K562 treated with DMSO at 1 percent for 24 hours (cell line): ENCODE measurements around the gene PLPPR3. TPM values are rescaled to one million over a fixed set of nuclear protein-coding genes. Genes with fewer than 3 reads are reported as not detected.

Experiments used
- total RNA-seq: library from RNA; unstranded; fragments of 300-600 nt; gene quantifications from 2 replicates; pipeline ENCODE4 v1.2.3, GENCODE V29; 2022; ENCODE audit warnings: low read depth; ENCODE audit not compliant: insufficient read depth

The PLPPR3 gene
- total RNA-seq: 26.9 and 33.9 TPM in 2 replicates

GRCh38 chr19:821825-822503 is at the start of gene PLPPR3:
Gene PLPPR3 (minus strand): TSS chr19:821955. CDS start chr19:821559, 396 bp downstream.

GRCh38 chr19:858868-859843 is 37.4 kb upstream of the PLPPR3 start, which contains the start of gene CFD:
Gene CFD (plus strand): TSS chr19:859664. CDS start chr19:859690, 26 bp downstream.

GRCh38 chr19:852136-853013 is 30.6 kb upstream of the PLPPR3 start, which contains the start of gene ELANE:
Gene ELANE (plus strand): TSS chr19:852303. CDS start chr19:852329, 26 bp downstream.

GRCh38 chr19:840519-841206 is 18.9 kb upstream of the PLPPR3 start, which contains the start of gene PRTN3:
Gene PRTN3 (plus strand): TSS chr19:840999. CDS start chr19:841009, 10 bp downstream.

GRCh38 chr19:827710-828321 is 6.1 kb upstream of the PLPPR3 start, which contains the start of gene AZU1:
Gene AZU1 (plus strand): TSS chr19:827837. CDS start chr19:827847, 10 bp downstream.

GRCh38 chr19:796692-797527 is 24.8 kb downstream of the PLPPR3 start, which contains the start of gene PTBP1:
Gene PTBP1 (plus strand): TSS chr19:797452. CDS start chr19:797498, 46 bp downstream.

Other genes starting within 250 kb of the PLPPR3 start
- gene BSG, start 249.4 kb downstream of the PLPPR3 start, total RNA-seq: 800 and 804 TPM in 2 replicates
- gene HCN2, start 232.1 kb downstream of the PLPPR3 start, total RNA-seq: 4.4 and 6.4 TPM in 2 replicates
- 103 and 118 TPM in 2 replicates for gene POLRMT, start 188.4 kb downstream of the PLPPR3 start, total RNA-seq
- 0.58 and 0.82 TPM in 2 replicates for gene FGF22, start 182.1 kb downstream of the PLPPR3 start, total RNA-seq
- gene RNF126, start 158.7 kb downstream of the PLPPR3 start, total RNA-seq: 97.3 and 111 TPM in 2 replicates
- gene FSTL3, start 145.6 kb downstream of the PLPPR3 start, total RNA-seq: 9.8 and 12.7 TPM in 2 replicates
- 18.9 and 21.6 TPM in 2 replicates for gene PRSS57, start 126.5 kb downstream of the PLPPR3 start, total RNA-seq
- 20.1 and 24.9 TPM in 2 replicates for gene PALM, start 113.0 kb downstream of the PLPPR3 start, total RNA-seq
- gene MISP, start 70.8 kb downstream of the PLPPR3 start, total RNA-seq: 0.25 TPM in 1 of 2 replicates, not detected in the other
- 331 and 361 TPM in 2 replicates for gene PTBP1, start 24.5 kb downstream of the PLPPR3 start, total RNA-seq
- 1.3 and 1.6 TPM in 2 replicates for gene AZU1, start 5.9 kb upstream of the PLPPR3 start, total RNA-seq
- 0.87 and 1.3 TPM in 2 replicates for gene PRTN3, start 19.0 kb upstream of the PLPPR3 start, total RNA-seq
- not detected in 2 replicates for gene ELANE, start 30.3 kb upstream of the PLPPR3 start, total RNA-seq
- gene CFD, start 37.7 kb upstream of the PLPPR3 start, total RNA-seq: 64.6 and 67.7 TPM in 2 replicates
- gene MED16, start 71.2 kb upstream of the PLPPR3 start, total RNA-seq: 58.2 and 66.2 TPM in 2 replicates
- not detected in 2 replicates for gene RNU6-9, start 71.5 kb upstream of the PLPPR3 start, total RNA-seq
- gene R3HDM4, start 91.3 kb upstream of the PLPPR3 start, total RNA-seq: 169 and 193 TPM in 2 replicates
- gene KISS1R, start 95.4 kb upstream of the PLPPR3 start, total RNA-seq: 4.8 and 5.2 TPM in 2 replicates
- gene ARID3A, start 104.1 kb upstream of the PLPPR3 start, total RNA-seq: 72.0 and 83.1 TPM in 2 replicates
- gene WDR18, start 162.4 kb upstream of the PLPPR3 start, total RNA-seq: 89.2 and 91.4 TPM in 2 replicates
- gene GRIN3B, start 178.5 kb upstream of the PLPPR3 start, total RNA-seq: 0.66 and 0.73 TPM in 2 replicates
- 234 and 259 TPM in 2 replicates for gene TMEM259, start 199.2 kb upstream of the PLPPR3 start, total RNA-seq
- gene RNU6-2, start 199.6 kb upstream of the PLPPR3 start, total RNA-seq: not detected in 2 replicates
- 103 and 109 TPM in 2 replicates for gene CNN2, start 204.7 kb upstream of the PLPPR3 start, total RNA-seq
- 68.1 and 68.5 TPM in 2 replicates for gene ABCA7, start 218.2 kb upstream of the PLPPR3 start, total RNA-seq
- gene ARHGAP45, start 245.2 kb upstream of the PLPPR3 start, total RNA-seq: 26.5 and 30.6 TPM in 2 replicates